HK-2 (cell line): Measurements from ENCODE around the gene MRPL34.
"Not testable (repeated sequence)": the region's sequence is repeated elsewhere in the genome, so short reads cannot be mapped to it uniquely, and the experiment has no call there.

ENCODE experiments used
- DNase-seq: peaks from one replicate; pipeline ENCODE4 v3.0.0-alpha.2; 2018; ENCODE audit not compliant: unreplicated experiment

The MRPL34 gene

GRCh38 chr19:17305517-17306284 is at the start of gene MRPL34:
TSS of gene MRPL34 (plus strand) at chr19:17305872. CDS start at chr19:17305893, 21 bp downstream.
- DNase-seq: peak; percentile 99

DNA sequence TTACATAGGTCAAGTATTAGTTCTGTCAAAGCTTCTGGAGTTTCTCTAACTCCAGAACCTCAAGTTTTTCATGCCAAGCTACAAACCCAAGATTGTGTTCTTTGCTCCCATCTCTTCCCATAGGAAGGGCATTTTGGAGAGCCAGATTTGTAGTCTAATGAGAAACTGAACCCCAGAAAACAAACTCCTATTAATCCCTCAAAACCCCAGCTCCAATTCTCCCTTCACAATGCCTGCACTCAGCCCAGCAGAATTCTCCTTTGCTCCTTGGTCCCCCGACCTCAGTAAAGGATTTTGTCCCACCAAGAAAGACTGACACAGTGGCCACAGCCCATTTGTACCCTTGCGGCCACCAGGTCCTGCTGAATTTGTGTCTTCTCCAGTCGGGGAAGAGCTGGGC is 49.5 kb upstream of the MRPL34 start:
- no peak for DNase-seq

DNA sequence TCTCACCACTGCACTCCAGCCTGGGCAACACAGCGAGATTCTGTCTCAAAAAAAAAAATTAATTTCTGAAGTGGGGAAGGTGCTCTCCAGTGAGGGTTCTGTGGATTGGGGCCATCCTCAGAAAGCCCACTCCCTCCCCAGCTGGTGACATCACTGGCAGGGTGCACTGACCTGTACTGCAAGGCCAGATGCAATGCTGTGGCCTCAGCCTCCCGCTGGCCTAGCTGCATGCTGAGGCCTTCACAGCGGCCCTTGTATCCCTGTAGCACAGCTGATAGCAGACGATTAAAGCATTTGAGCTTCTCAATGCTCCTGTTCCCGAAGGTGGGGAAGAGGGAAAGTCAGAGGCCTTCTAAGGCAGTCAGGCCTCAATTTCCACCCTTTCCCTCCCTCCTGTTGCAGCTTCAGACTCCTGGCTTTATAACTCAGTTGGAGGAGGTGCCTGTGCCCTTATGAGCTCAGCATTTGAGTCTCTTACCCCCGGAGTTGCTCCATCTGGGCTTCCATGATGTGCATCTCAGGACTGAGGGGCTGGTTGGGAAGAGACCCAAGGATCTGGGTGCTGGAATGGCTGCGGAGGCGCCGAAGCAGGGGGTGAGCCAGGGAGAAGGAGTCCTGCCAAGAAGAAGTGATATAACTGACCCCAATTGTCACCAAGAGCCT is 46.4 kb upstream of the MRPL34 start:
- no peak for DNase-seq

GRCh38 chr19:17259934-17260333 is 45.7 kb upstream of the MRPL34 start:
- no peak for DNase-seq

- peak; percentile 83 for DNase-seq
Measured at GRCh38 chr19:17260842-17261325, 44.8 kb upstream of the MRPL34 start.

DNA sequence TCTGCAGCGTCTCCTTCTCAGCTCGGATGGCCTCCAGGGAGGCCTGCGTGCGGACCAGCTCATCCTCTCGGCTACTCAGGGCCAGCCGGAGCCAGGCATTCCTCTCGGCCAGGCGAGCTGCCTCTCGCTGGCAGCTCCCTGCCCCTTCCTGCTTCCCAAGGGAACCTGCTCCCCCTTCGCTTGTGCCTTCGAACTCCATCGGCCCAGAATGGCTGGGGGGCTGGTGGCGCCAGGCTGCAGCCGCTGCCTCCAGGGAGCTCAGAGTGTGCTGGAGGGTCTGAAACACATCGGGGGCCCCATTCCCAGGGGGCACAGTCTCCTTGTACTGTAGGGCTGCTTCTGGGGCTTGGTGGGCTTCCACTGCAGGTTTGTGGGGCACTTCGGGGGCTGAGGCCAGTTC is 43.1 kb upstream of the MRPL34 start:
- DNase-seq: no peak

DNA sequence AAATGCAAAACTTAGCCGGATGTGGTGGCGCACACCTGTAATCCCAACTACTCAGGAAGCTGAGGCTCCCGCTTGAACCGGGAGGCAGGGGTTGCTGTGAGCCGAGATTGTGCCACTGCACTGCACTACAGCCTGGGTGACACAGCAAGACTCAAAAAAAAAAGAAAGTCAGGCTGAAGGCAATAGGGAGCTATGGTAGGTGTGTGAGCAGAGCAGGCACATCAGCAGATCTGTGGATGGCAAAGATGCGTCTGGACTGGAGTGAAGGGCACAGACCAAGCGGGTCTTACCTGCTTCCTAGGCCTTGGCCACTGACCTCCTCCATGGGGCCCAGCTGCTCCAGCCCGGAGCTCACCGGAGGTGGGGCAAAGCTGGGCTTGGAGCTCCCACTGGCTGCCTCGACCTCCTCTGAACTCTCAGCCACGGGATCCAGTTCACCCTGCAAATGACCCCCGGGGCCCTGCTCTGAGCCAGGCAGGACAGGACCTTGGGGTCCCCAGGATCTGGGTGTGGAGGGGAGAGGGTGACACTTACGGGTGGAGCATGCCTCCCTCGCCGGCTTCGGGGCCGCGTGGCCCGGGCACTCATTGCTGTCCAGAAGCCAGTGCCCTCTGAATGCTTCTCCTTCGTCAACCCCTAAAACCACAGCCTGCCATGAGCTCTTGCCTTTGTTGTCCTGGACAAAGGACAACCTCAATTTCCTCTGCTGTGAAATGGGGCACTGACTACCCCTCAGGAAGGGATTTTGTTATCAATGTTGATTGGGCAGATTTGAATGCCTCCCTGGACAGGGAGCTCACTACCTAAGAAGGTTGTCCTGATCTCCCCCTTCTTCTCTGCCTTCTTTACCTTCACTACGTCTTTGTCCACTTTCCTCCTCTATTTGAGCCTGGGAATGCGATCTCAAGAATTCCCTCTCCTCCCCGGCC is 41.7 kb upstream of the MRPL34 start:
- DNase-seq: no peak

- no peak for DNase-seq
Measured at GRCh38 chr19:17264641-17264979, 41.1 kb upstream of the MRPL34 start, which contains the start of gene USHBP1. TSS of gene USHBP1 (minus strand) at chr19:17264745. CDS start at chr19:17264299, 446 bp downstream.

DNA sequence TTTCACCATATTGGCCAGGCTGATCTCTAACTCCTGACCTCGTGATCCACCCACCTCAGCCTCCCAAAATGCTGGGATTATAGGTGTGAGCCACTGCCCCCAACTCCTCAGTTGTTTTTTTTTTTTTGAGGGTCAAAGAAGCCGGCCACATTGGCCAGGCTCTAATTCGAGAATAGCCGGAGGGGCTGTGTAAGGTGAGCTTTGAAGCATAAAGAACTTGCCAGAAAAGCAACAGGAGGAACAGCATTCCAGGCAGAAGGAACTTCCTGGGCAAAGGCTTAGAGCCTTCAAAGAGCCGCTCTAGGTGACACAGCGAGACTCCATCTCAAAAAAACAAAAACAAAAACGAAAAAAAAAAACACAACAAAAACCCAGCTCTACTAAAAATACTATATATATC is 39.6 kb upstream of the MRPL34 start:
- DNase-seq: no peak

DNA sequence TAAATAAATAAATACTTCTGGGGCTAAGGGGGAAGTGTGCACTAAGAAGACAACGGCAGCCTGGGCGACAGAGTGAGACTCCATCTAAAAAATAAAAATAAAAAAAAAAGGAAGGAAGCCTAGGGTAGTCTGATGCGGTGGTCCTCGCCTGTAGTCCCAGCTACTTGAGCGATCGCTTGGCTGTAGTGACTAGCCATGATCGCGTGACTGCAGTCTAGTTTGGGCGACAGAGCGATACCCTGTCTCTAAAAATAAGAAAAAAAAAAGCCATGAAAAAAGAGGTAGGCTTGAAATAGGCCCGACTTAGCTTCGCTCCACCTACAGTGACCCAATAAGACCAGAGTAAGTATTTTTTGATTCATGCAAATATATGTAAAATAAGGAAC is 39.1 kb upstream of the MRPL34 start:
- DNase-seq: no peak

- DNase-seq: peak; percentile 97
Measured at GRCh38 chr19:17266975-17267788, 38.5 kb upstream of the MRPL34 start, which contains the start of gene BABAM1. TSS of gene BABAM1 (plus strand) at chr19:17267443. CDS start at chr19:17268807, 1,364 bp downstream.

DNA sequence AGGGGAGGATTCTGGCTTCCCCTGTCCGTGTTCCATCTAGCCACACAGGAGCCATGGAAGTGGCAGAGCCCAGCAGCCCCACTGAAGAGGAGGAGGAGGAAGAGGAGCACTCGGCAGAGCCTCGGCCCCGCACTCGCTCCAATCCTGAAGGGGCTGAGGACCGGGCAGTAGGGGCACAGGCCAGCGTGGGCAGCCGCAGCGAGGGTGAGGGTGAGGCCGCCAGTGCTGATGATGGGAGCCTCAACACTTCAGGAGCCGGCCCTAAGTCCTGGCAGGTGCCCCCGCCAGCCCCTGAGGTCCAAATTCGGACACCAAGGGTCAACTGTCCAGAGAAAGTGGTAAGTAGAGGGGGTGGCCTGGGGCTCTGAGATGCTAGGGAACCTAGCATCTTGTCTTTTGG is 36.9 kb upstream of the MRPL34 start:
- DNase-seq: no peak

GRCh38 chr19:17274892-17275291 is 30.8 kb upstream of the MRPL34 start:
- not testable (repeated sequence) for DNase-seq

DNA sequence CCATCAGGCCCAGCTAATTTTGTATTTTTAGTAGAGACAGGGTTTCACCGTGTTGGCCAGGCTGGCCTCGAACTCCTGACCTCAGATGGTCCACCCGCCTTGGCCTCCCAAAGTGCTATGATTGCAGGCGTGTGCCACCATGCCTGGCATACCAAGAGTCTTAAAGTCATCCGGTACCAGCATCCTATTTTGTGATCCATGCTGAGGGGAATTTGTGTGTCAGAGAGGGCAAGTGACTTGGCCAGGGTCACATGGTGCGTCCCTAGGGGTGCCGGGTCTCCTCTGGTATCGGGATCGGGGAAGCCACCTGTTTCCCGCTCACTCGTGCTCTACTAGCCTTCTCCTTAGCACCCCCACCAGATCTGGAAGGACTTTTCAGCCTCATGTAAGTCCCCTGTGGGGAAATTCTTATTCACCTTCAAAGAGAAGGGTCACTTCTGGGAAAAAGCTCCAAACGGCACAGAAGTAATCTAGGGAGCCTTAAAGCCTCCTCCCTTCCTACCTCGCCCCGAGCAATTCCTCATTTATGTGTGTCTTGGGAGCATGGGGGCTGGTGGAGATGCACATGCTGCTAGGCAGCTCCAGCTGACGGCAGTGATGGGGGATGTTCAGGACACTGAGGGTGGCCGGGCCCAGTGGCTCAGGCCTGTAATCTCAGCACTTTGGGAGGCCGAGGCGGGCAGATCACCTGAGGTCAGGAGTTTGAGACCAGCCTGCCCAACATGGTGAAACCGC is 30.1 kb upstream of the MRPL34 start:
- DNase-seq: no peak

GRCh38 chr19:17279436-17279835 is 26.2 kb upstream of the MRPL34 start:
- DNase-seq: no peak

GRCh38 chr19:17281391-17282304 is 24.0 kb upstream of the MRPL34 start, which contains the start of gene ANKLE1:
TSS of gene ANKLE1 (plus strand) at chr19:17281901. CDS start at chr19:17281921, 20 bp downstream.
- peak; percentile 80 for DNase-seq

- peak; percentile 96 for DNase-seq
Measured at GRCh38 chr19:17282488-17283125, 23.1 kb upstream of the MRPL34 start.

- no peak for DNase-seq
Measured at GRCh38 chr19:17283504-17283996, 22.1 kb upstream of the MRPL34 start.
